ENCODE results near the gene PDE11A. TPM values are rescaled to one million over a fixed set of nuclear protein-coding genes. Genes with fewer than 3 reads are reported as not detected.

The PDE11A gene
- total and polyA plus RNA-seq, 2 of the 13 experiments (the other 11 are each of a cell fraction or from before 2014, with no cell fraction given) = 1.2 to 1.7 TPM

GRCh38 chr2:177970670-177971454 lies 101.7 kb downstream of the PDE11A start (continued):
- TF ChIP-seq, protein P1, sequence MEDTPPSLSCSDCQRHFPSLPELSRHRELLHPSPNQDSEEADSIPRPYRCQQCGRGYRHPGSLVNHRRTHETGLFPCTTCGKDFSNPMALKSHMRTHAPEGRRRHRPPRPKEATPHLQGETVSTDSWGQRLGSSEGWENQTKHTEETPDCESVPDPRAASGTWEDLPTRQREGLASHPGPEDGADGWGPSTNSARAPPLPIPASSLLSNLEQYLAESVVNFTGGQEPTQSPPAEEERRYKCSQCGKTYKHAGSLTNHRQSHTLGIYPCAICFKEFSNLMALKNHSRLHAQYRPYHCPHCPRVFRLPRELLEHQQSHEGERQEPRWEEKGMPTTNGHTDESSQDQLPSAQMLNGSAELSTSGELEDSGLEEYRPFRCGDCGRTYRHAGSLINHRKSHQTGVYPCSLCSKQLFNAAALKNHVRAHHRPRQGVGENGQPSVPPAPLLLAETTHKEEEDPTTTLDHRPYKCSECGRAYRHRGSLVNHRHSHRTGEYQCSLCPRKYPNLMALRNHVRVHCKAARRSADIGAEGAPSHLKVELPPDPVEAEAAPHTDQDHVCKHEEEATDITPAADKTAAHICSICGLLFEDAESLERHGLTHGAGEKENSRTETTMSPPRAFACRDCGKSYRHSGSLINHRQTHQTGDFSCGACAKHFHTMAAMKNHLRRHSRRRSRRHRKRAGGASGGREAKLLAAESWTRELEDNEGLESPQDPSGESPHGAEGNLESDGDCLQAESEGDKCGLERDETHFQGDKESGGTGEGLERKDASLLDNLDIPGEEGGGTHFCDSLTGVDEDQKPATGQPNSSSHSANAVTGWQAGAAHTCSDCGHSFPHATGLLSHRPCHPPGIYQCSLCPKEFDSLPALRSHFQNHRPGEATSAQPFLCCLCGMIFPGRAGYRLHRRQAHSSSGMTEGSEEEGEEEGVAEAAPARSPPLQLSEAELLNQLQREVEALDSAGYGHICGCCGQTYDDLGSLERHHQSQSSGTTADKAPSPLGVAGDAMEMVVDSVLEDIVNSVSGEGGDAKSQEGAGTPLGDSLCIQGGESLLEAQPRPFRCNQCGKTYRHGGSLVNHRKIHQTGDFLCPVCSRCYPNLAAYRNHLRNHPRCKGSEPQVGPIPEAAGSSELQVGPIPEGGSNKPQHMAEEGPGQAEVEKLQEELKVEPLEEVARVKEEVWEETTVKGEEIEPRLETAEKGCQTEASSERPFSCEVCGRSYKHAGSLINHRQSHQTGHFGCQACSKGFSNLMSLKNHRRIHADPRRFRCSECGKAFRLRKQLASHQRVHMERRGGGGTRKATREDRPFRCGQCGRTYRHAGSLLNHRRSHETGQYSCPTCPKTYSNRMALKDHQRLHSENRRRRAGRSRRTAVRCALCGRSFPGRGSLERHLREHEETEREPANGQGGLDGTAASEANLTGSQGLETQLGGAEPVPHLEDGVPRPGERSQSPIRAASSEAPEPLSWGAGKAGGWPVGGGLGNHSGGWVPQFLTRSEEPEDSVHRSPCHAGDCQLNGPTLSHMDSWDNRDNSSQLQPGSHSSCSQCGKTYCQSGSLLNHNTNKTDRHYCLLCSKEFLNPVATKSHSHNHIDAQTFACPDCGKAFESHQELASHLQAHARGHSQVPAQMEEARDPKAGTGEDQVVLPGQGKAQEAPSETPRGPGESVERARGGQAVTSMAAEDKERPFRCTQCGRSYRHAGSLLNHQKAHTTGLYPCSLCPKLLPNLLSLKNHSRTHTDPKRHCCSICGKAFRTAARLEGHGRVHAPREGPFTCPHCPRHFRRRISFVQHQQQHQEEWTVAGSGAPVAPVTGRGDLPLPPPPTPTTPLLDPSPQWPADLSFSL (CRISPR knock-in tag; IDR thresholded peaks at IDR 0.05) = no peak
- TF ChIP-seq CCAR2 (optimal IDR thresholded peaks at IDR 0.05; ENCODE audit: low read depth, low read length) = no peak
- TF ChIP-seq, protein P2, sequence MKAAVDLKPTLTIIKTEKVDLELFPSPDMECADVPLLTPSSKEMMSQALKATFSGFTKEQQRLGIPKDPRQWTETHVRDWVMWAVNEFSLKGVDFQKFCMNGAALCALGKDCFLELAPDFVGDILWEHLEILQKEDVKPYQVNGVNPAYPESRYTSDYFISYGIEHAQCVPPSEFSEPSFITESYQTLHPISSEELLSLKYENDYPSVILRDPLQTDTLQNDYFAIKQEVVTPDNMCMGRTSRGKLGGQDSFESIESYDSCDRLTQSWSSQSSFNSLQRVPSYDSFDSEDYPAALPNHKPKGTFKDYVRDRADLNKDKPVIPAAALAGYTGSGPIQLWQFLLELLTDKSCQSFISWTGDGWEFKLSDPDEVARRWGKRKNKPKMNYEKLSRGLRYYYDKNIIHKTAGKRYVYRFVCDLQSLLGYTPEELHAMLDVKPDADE (CRISPR knock-in tag; IDR thresholded peaks at IDR 0.05) = no peak
- peak; percentile 82; the same call in 1 of the 2 replicates for TF ChIP-seq NFKBIZ (CRISPR knock-in tag; IDR thresholded peaks at IDR 0.05)
- no peak for TF ChIP-seq RAD51 (IDR thresholded peaks at IDR 0.05; ENCODE audit: borderline replicate concordance)
- peak; percentile 61; the same call in 1 of the 2 replicates for TF ChIP-seq REPIN1 (CRISPR knock-in tag; IDR thresholded peaks at IDR 0.05; ENCODE audit: borderline replicate concordance, low read depth)
- no peak for TF ChIP-seq ZNF619 (CRISPR knock-in tag; IDR thresholded peaks at IDR 0.05)
- TF ChIP-seq PAXIP1 (CRISPR knock-in tag; conservative IDR thresholded peaks at IDR 0.05) = peak; percentile 91
- TF ChIP-seq FOXK1 (CRISPR knock-in tag; IDR thresholded peaks at IDR 0.05; ENCODE audit: borderline replicate concordance, low read depth) = no peak
- TF ChIP-seq ZNF230 (CRISPR knock-in tag; IDR thresholded peaks at IDR 0.05) = no peak
- TF ChIP-seq, protein P3, sequence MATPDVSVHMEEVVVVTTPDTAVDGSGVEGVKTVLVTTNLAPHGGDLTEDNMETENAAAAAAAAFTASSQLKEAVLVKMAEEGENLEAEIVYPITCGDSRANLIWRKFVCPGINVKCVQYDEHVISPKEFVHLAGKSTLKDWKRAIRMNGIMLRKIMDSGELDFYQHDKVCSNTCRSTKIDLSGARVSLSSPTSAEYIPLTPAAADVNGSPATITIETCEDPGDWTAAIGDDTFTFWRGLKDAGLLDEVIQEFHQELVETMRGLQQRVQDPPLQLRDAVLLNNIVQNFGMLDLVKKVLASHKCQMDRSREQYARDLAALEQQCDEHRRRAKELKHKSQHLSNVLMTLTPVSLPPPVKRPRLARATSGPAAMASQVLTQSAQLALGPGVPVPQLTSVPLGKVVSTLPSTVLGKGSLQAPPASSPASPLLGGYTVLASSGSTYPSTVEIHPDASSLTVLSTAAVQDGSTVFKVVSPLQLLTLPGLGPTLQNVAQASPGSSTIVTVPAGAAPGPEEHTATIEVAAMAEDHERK (CRISPR knock-in tag; IDR thresholded peaks at IDR 0.05; ENCODE audit: low read depth) = no peak
- no peak for TF ChIP-seq NFE2 (CRISPR knock-in tag; IDR thresholded peaks at IDR 0.05)
- no peak for TF ChIP-seq ELK4 (CRISPR knock-in tag; IDR thresholded peaks at IDR 0.05; ENCODE audit: borderline replicate concordance)
- TF ChIP-seq ONECUT2 (CRISPR knock-in tag; IDR thresholded peaks at IDR 0.05) = peak; percentile 97
